ENCODE results near the gene SECISBP2L.

SECISBP2L gene

GRCh38 chr15:48985516-48985915 lies 60.7 kb downstream of the SECISBP2L start:
- TF ChIP-seq CTCF (conservative IDR thresholded peaks at IDR 0.05; ENCODE audit: low read depth, low read length), result no peak
- DNase-seq (ENCODE audit: low read depth), result no peak
- H3K4me3 ChIP-seq (ENCODE audit: low read depth, low read length), result no peak overlapping the region

GRCh38 chr15:48984811-48985352 lies 61.4 kb downstream of the SECISBP2L start:
- no peak overlapping the region for H3K4me3 ChIP-seq (ENCODE audit: low read depth, low read length)
- no peak for TF ChIP-seq CTCF (conservative IDR thresholded peaks at IDR 0.05; ENCODE audit: low read depth, low read length)
- no peak for DNase-seq (ENCODE audit: low read depth)

GRCh38 chr15:48984021-48984710 lies 62.1 kb downstream of the SECISBP2L start:
- TF ChIP-seq CTCF (conservative IDR thresholded peaks at IDR 0.05; ENCODE audit: low read depth, low read length), result no peak
- no peak for DNase-seq (ENCODE audit: low read depth)
- H3K4me3 ChIP-seq (ENCODE audit: low read depth, low read length), result no peak overlapping the region

GRCh38 chr15:48983300-48983699 lies 62.9 kb downstream of the SECISBP2L start:
- TF ChIP-seq CTCF (conservative IDR thresholded peaks at IDR 0.05; ENCODE audit: low read depth, low read length), result no peak

GRCh38 chr15:48981941-48982340 lies 64.3 kb downstream of the SECISBP2L start:
- TF ChIP-seq CTCF (conservative IDR thresholded peaks at IDR 0.05; ENCODE audit: low read depth, low read length), result no peak
- no peak for DNase-seq (ENCODE audit: low read depth)

More at GRCh38 chr15:48983300-48983699, 62.9 kb downstream of the SECISBP2L start:
- DNase-seq (ENCODE audit: low read depth), result no peak
- no peak overlapping the region for H3K4me3 ChIP-seq (ENCODE audit: low read depth, low read length)

GRCh38 chr15:48978638-48979037 lies 67.6 kb downstream of the SECISBP2L start:
- no peak overlapping the region for H3K4me3 ChIP-seq (ENCODE audit: low read depth, low read length)
- TF ChIP-seq CTCF (conservative IDR thresholded peaks at IDR 0.05; ENCODE audit: low read depth, low read length), result no peak
- no peak for DNase-seq (ENCODE audit: low read depth)

More at GRCh38 chr15:48981941-48982340, 64.3 kb downstream of the SECISBP2L start:
- no peak overlapping the region for H3K4me3 ChIP-seq (ENCODE audit: low read depth, low read length)
